B cell (primary cell): ENCODE results near the gene ABLIM3. TPM values are rescaled to one million over a fixed set of nuclear protein-coding genes. Genes with fewer than 3 reads are reported as not detected.

ENCODE experiments used
- ATAC-seq: fragments of 200-7000 bp; cut with Tn5 transposase; one replicate; pipeline ENCODE4 v1.10.0; 2021; ENCODE audit warnings: low read depth, mild to moderate bottlenecking, moderate number of reproducible peaks, moderate library complexity
- CTCF ChIA-PET: fragments of 350-600 bp; sonication (Branson Sonifier 250); formaldehyde crosslinking; loops from one replicate; lab custom pipeline; 2021; ENCODE audit warnings: antibody characterized with exemption, inconsistent platforms; lab: Charles Lee
- POLR2A ChIA-PET: fragments of 350-600 bp; sonication (Branson Sonifier 250); formaldehyde crosslinking; loops from one replicate; lab custom pipeline; 2021; ENCODE audit warnings: antibody characterized with exemption; lab: Charles Lee
- DNase-seq: peaks from one replicate; pipeline ENCODE4 v3.0.0; 2013
- H2AFZ ChIP-seq: 2 replicates; pipeline ENCODE4 v1.6.1; 2012; ENCODE audit warnings: mild to moderate bottlenecking, low read depth, low read length; ENCODE audit not compliant: insufficient read depth, poor library complexity, severe bottlenecking
- H3K27ac ChIP-seq, 2 donors: 1 replicate in 1 of 2; 2 replicates in 1 of 2; pipeline ENCODE4 v1.5.1; 2012 to 2013; ENCODE audit warnings: low read length in 2 of 2, mild to moderate bottlenecking in 2 of 2, moderate library complexity in 1 of 2
- H3K27me3 ChIP-seq, 4 experiments: fragments of 200-600 bp in 1 of 4; sonication (generic) in 1 of 4; replicated peaks in 1 of 4; 1 replicate in 2 of 4; 2 replicates in 2 of 4; pipeline versions ENCODE4 v1.6.1 to v1.7.0; 2013 to 2016; ENCODE audit warnings: low read length in 3 of 4, mild to moderate bottlenecking in 2 of 4, mixed read lengths in 1 of 4, moderate library complexity in 1 of 4; ENCODE audit not compliant: insufficient read depth in 4 of 4, control insufficient read depth in 3 of 4; ENCODE audit errors: control extremely low read depth in 1 of 4
- H3K36me3 ChIP-seq, 2 experiments: replicated peaks in 1 of 2; 1 replicate in 1 of 2; 2 replicates in 1 of 2; pipeline versions ENCODE4 v1.6.1 to v1.7.1; 2013; ENCODE audit warnings: low read length in 1 of 2; ENCODE audit not compliant: insufficient read depth in 2 of 2, control insufficient read depth in 1 of 2; ENCODE audit errors: control extremely low read depth in 1 of 2, extremely low read depth in 1 of 2
- H3K4me1 ChIP-seq, 2 donors: fragments of 200-600 bp in 1 of 2; sonication (generic) in 1 of 2; 1 replicate in 1 of 2; 2 replicates in 1 of 2; pipeline versions ENCODE4 v1.5.1 to v1.6.1; 2013 to 2017; ENCODE audit warnings: low read length in 2 of 2; ENCODE audit not compliant: control insufficient read depth in 2 of 2, insufficient read depth in 2 of 2
- H3K4me2 ChIP-seq: replicated peaks from 2 replicates; pipeline ENCODE3; 2012; ENCODE audit warnings: mild to moderate bottlenecking, low read depth, low read length; ENCODE audit not compliant: poor library complexity, severe bottlenecking
- H3K4me3 ChIP-seq, 5 experiments: fragments of 200-600 bp in 1 of 5; sonication (generic) in 1 of 5; 1 replicate in 3 of 5; 2 replicates in 2 of 5; pipeline versions ENCODE4 v1.5.1 to v1.7.0; 2011 to 2016; ENCODE audit warnings: low read length in 4 of 5, mild to moderate bottlenecking in 4 of 5, low read depth in 2 of 5, control low read depth in 1 of 5, moderate library complexity in 1 of 5; ENCODE audit not compliant: insufficient read depth in 1 of 5; ENCODE audit errors: control extremely low read depth in 1 of 5, extremely low read depth in 1 of 5
- H3K79me2 ChIP-seq: fragments of 200-600 bp; sonication (generic); one replicate; pipeline ENCODE4 v1.6.0; 2016; ENCODE audit warnings: low read length; ENCODE audit not compliant: control insufficient read depth, insufficient read depth
- H3K9ac ChIP-seq: fragments of 200-600 bp; sonication (generic); 2 replicates; pipeline ENCODE4 v1.6.1; 2017; ENCODE audit warnings: mild to moderate bottlenecking, low read length, moderate library complexity
- H3K9me3 ChIP-seq, 3 donors: one replicate each; pipeline versions ENCODE4 v1.6.1 to v1.7.1; 2013; ENCODE audit warnings: low read length in 2 of 3; ENCODE audit not compliant: control insufficient read depth in 2 of 3, insufficient read depth in 1 of 3; ENCODE audit errors: control extremely low read depth in 1 of 3
- H4K20me1 ChIP-seq: 2 replicates; pipeline ENCODE4 v1.6.0; 2012; ENCODE audit warnings: mild to moderate bottlenecking, low read length; ENCODE audit not compliant: insufficient read depth, control insufficient read depth, poor library complexity, severe bottlenecking
- H3K27ac Mint-ChIP-seq: one replicate; pipeline ENCODE4 v1.8.0; 2021; ENCODE audit warnings: mixed read lengths
- H3K27me3 Mint-ChIP-seq: one replicate; pipeline ENCODE4 v1.8.0; 2021; ENCODE audit warnings: mixed read lengths
- H3K4me1 Mint-ChIP-seq: one replicate; pipeline ENCODE4 v1.8.0; 2021; ENCODE audit warnings: mixed read lengths
- H3K4me3 Mint-ChIP-seq: one replicate; pipeline ENCODE4 v1.8.0; 2021; ENCODE audit warnings: mixed read lengths
- H3K9me3 Mint-ChIP-seq: one replicate; pipeline ENCODE4 v1.8.0; 2022; ENCODE audit warnings: mixed read lengths; ENCODE audit not compliant: insufficient read depth
- EZH2 ChIP-seq: IDR thresholded peaks from 2 replicates; pipeline ENCODE4 v1.6.1; 2012; ENCODE audit warnings: borderline replicate concordance, low read depth, mild to moderate bottlenecking, moderate library complexity, low read length; ENCODE audit not compliant: insufficient read depth, poor library complexity, severe bottlenecking
- WGBS: methylation state at CpG from one replicate; pipeline ENCODE4 v1.1.5; 2013; ENCODE audit warnings: missing lambda C conversion rate; ENCODE audit not compliant: insufficient coverage; 5-methylcytosine and 5-hydroxymethylcytosine counted together
- intact Hi-C: fragments of 100-400 bp; cut with micrococcal nuclease; formaldehyde crosslinking; loops from one replicate; pipeline ENCODE4 v1.10.0; 2022
- polyA plus RNA-seq: library from polyadenylated mRNA; depleted of rRNA; stranded (reverse); fragments of >200 nt; gene quantifications from 2 replicates; pipeline ENCODE4 v1.2.3, GENCODE V29; 2012
- total RNA-seq, 2 donors: library from RNA; stranded (reverse); fragments of 120-200 nt in 1 of 2; gene quantifications; 1 replicate in 1 of 2; 2 replicates in 1 of 2; pipeline versions ENCODE4 v1.2.3 to v1.2.4, GENCODE V29; 2013 to 2022
- TF ChIP-seq, protein P1 (sequence below): fragments of 200-600 bp; IDR thresholded peaks from one replicate; pipeline ENCODE4 v1.8.0; 2022; ENCODE audit warnings: antibody characterized with exemption, mild to moderate bottlenecking

ABLIM3 gene
- total and polyA plus RNA-seq, 2 donors (not counting 1 experiment from before 2014, with no cell fraction given), result not detected

- Mint-ChIP-seq H3K27ac (no peak overlapping the region), H3K27me3 (peaks cover 27% of the 10 kb centered on the region), H3K9me3 (no peaks in the 10 kb centered on the region), H3K4me3 (no peak overlapping the region), H3K4me1 (no peaks in the 10 kb centered on the region)
- Histone ChIP-seq H3K27me3 (no peaks in the 10 kb centered on the region), H2AFZ (no peak overlapping the region), H3K9me3 (no peaks in the 10 kb centered on the region), H4K20me1 (no peaks in the 10 kb centered on the region), H3K4me1 (no peaks in the 10 kb centered on the region), H3K4me2 (no peak overlapping the region), H3K27ac (no peak overlapping the region), H3K36me3 (no peaks in the 10 kb centered on the region), H3K4me3 (no peak overlapping the region), H3K9ac (no peak overlapping the region), H3K79me2 (no peaks in the 10 kb centered on the region)
- intact Hi-C loops, result no loop called here
- 100% methylated on average over 1 of the region's 5 CpGs for WGBS
- no peak for TF ChIP-seq EZH2
- TF ChIP-seq, protein P1, sequence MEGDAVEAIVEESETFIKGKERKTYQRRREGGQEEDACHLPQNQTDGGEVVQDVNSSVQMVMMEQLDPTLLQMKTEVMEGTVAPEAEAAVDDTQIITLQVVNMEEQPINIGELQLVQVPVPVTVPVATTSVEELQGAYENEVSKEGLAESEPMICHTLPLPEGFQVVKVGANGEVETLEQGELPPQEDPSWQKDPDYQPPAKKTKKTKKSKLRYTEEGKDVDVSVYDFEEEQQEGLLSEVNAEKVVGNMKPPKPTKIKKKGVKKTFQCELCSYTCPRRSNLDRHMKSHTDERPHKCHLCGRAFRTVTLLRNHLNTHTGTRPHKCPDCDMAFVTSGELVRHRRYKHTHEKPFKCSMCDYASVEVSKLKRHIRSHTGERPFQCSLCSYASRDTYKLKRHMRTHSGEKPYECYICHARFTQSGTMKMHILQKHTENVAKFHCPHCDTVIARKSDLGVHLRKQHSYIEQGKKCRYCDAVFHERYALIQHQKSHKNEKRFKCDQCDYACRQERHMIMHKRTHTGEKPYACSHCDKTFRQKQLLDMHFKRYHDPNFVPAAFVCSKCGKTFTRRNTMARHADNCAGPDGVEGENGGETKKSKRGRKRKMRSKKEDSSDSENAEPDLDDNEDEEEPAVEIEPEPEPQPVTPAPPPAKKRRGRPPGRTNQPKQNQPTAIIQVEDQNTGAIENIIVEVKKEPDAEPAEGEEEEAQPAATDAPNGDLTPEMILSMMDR, result no peak
- DNase-seq (no peak), ATAC-seq (no peak)
- POLR2A ChIA-PET, result no interaction called here
- CTCF ChIA-PET, result no interaction called here
Measured at GRCh38 chr5:149161850-149162249, 20.6 kb downstream of the ABLIM3 start.

GRCh38 chr5:149162401-149163084 is 21.2 kb downstream of the ABLIM3 start:
- Histone ChIP-seq H4K20me1 (no peaks in the 10 kb centered on the region), H3K27me3 (no peaks in the 10 kb centered on the region), H3K27ac (no peak overlapping the region), H3K36me3 (no peaks in the 10 kb centered on the region), H3K9ac (no peak overlapping the region), H3K4me3 (no peak overlapping the region), H2AFZ (no peak overlapping the region), H3K4me1 (no peaks in the 10 kb centered on the region), H3K4me2 (no peak overlapping the region), H3K79me2 (no peaks in the 10 kb centered on the region), H3K9me3 (no peaks in the 10 kb centered on the region)
- ATAC-seq (no peak), DNase-seq (no peak)
- Mint-ChIP-seq H3K27me3 (peaks cover 21% of the 10 kb centered on the region), H3K9me3 (no peaks in the 10 kb centered on the region), H3K4me3 (no peak overlapping the region), H3K4me1 (no peaks in the 10 kb centered on the region), H3K27ac (no peak overlapping the region)
- TF ChIP-seq, protein P1, result no peak
- TF ChIP-seq EZH2, result no peak
- ChIA-PET CTCF (no interaction called here), POLR2A (no interaction called here)
- 68% methylated on average over 9 of the region's 9 CpGs for WGBS
- intact Hi-C loops, result no loop called here
